ENCODE data around the gene PLEKHA6.

- TF ChIP-seq POLR2A (IDR thresholded peaks at IDR 0.05): no peak
- no peak for TF ChIP-seq CTCF (IDR thresholded peaks at IDR 0.05)
These were observed 167.7 kb downstream of the PLEKHA6 start for GRCh38 chr1:204192046-204192445.
